ENCODE data around the gene KLHL36.

The KLHL36 gene

GRCh38 chr16:84647828-84648594, at the start of gene KLHL36:
TSS of gene KLHL36 (plus strand) at chr16:84648511. CDS start at chr16:84650868, 2,357 bp downstream.
- DNase-seq = peak; percentile 72

DNA sequence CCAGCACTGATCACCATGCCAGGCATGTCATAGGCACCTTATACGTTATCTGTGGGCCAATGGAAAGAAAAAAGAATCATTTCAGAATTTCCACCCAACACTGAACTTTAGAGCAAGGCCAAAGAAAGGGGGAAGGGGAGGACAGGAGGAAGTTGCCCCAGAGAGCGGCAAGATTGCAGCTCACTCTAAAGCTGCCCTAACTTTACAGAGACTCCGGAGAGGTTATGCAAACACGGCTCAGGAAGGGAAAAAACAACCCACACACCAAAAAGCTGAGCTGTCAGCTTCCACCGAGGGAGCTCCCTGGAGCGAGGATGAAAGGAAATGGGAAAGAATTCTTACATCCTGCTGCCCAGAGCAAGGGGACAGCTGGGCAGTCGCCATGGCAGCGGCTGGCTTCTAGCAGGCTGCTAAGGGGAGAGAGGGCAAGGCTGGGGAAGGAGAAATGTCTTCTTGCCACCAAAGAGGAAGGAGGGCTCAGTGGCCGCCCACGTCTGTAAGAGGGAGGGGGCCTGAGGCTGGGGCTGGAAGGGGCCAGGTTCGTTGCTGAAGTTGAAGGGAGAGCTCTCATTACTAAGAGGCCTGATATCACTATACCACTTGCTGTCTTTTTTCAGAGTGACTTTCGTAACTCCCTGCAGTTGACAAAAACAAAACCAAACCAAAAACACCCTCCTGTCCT, 48.6 kb upstream of the KLHL36 start:
- DNase-seq = peak; percentile 68

GRCh38 chr16:84600343-84601229, 47.7 kb upstream of the KLHL36 start:
- no peak for DNase-seq

DNA sequence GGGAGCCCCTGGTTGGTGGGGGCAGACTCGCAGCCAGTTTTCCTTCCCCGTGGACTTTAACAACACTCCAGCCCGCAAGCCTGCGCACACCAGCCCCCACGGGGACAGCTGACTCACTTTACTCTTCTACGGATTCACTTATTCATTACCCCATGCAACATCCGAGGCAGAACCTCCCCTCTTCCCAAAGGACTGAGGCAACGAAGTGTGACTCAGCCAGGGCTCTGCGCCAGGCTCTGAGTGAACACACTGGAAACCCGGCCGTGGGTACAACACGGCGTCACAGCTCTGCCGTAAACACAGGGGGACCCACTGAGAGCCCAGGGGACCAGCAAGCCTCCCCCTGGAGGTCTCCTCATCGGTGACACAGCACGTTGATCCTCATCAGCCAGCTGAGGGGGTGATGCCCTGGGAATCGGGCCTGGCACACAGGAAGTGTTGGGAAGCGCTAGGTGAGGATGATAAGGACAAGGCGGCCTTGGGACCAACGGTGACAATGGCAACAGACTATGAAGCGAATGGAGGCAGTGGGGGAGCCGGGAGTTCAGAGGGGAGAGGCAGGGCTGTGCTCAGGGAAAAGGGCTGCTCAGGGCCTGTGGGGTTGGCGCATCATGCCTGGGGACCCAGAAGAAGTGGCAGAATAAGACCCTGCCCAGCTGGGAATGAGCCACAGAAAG, 45.0 kb upstream of the KLHL36 start:
- peak; percentile 77 for DNase-seq

- no peak for DNase-seq
Observed at GRCh38 chr16:84603940-84604339, 44.4 kb upstream of the KLHL36 start.

GRCh38 chr16:84604477-84605013, 43.8 kb upstream of the KLHL36 start:
- DNase-seq = no peak

DNA sequence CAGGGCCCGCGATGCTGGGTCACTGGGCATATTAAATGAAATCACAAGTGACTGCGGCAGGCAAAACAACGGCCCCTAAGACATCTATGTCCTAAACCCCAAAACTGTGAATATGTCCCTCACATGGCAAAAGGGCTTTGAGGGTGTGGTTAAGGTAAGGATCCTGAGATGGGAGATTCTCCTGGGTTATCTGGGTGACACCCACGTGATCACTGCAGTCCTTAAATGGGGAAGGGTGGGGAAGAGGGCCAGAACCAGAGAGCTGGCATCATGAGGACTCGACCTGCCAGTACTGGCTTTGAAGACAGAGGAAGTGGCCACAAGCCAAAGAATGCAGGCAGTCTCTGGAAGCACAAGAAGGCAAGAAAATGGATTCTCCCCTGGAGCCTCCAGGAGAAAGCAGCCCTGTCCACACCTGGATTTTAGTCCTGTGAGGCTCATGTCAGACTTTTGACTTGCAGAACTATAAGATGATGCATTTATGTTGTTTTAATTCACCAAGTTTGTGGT, 42.9 kb upstream of the KLHL36 start:
- DNase-seq = no peak

GRCh38 chr16:84606081-84606875, 42.0 kb upstream of the KLHL36 start:
- no peak for DNase-seq

DNA sequence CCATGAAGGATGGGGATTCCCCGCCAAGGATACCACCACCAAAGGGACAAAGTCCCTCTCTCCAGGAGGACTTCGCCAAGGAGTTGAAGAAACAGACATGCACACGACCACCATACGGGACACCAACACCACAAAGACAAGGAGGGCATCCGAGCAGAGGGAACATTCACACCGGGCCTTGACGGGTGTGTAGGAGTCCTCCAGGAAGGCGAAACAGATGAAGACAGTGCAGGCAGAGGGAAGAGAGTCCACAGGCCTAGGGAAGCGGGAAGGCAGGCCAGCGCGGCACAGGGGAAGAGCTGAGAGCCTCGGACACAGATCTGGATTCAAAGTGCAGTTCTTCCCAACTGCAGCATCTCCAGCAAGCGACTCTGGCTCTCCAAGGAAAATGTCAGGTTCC, 41.2 kb upstream of the KLHL36 start:
- DNase-seq = no peak

- peak; percentile 74 for DNase-seq
Observed at GRCh38 chr16:84607694-84608093, 40.6 kb upstream of the KLHL36 start.

DNA sequence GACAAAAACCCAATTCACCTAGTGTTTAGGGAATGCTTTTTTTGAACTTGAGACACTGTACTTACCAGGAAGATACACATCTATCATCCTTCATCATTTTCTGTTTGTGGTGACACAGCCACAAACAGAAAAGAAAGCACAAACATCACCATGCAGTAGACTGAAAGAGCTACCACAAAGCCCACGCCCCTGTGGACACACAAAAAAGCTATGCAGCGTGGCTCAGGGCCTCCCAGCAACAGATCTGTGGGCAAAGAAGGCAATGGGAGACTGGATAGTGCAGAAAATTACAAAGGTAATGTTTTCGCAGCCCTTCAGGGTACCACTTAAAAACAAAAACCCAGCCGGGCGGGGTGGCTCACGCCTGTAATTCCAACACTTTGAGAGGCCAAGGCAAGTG, 40.0 kb upstream of the KLHL36 start:
- no peak for DNase-seq

GRCh38 chr16:84609563-84610177, 38.6 kb upstream of the KLHL36 start:
- DNase-seq = no peak

- no peak for DNase-seq
Observed at GRCh38 chr16:84610376-84610775, 37.9 kb upstream of the KLHL36 start.

DNA sequence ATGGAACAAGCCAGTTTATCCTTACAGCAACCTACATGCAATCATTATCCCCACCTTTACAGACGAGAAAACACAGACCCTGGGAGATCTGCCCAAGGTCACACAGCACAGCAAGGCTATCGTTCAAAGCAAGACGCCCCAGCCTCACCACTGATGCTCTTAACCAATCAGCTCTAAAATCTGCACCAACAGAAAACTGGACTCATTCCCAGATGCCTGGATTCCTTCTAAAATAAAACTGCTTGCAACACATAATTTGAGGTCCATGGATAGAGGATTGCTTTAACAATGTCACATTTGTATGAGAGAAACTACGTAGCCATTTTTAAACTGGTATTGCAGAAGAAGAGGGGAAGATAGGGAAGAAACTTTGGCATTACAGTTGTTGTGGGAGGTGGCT, 37.3 kb upstream of the KLHL36 start:
- DNase-seq = no peak

- no peak for DNase-seq
Observed at GRCh38 chr16:84612686-84613085, 35.6 kb upstream of the KLHL36 start.

DNA sequence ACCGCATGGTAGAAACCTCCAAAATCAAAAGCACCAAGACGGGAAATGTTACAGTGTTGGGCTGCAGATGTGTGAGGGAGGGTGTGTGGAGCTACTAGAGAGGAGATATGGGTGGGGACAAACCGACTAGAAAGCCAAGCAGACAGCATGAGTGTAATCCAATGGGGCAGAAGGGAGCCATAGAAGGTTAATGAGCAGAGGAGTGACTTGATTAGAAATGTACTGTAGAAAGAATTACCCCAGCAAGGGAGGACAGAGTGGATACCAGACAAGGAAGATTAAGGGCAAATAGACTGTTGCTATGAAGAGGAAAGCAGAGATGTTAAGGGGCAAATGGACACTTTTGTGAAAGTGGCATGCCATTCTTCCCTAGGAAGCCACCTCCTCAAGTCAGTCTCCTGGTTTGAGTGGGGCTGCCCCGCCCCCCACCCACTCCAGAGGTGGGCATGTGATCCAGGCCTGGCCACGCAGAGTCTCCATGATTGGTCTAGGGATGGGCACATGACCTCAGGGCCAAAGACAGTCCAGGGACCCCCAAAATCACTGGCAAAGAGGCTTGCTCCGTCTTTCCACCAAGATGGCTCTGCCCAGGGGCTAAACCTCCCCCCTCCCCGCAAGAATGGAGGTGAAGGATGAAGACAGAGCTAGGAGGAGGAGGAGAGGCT, 34.8 kb upstream of the KLHL36 start:
- DNase-seq = no peak

- no peak for DNase-seq
Observed at GRCh38 chr16:84614073-84614459, 34.2 kb upstream of the KLHL36 start.

GRCh38 chr16:84614623-84614967, 33.7 kb upstream of the KLHL36 start:
- no peak for DNase-seq

- no peak for DNase-seq
Observed at GRCh38 chr16:84614968-84615813, 33.1 kb upstream of the KLHL36 start.

DNA sequence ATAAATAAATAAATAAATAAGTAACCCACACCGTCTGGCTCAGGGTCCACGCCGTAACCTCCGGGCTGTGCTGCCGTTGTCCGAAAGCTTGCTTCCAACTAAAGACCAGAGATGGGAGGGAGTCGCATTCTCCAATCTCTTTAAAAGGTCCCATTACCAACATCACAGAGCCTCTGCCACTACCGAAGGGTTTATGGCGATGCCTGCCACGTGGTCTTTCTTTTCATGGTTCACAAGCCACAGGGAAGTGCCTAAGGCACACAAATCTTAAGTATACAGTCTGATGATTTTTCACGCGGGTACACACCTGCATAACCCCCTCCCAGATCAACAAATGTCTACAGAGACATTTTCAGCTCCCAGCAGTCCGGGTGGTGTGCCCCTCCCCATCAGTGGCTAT, 31.8 kb upstream of the KLHL36 start:
- DNase-seq = no peak
